Transverse colon (tissue), 4 donors: ENCODE data around the gene C2orf42. TPM values are rescaled to one million over a fixed set of nuclear protein-coding genes. Genes with fewer than 3 reads are reported as not detected.
"Not testable (repeated sequence)": the region's sequence is repeated elsewhere in the genome, so short reads cannot be mapped to it uniquely, and the experiment has no call there.

ENCODE experiments used
- DNase-seq: peaks from one replicate; pipeline ENCODE4 v3.0.0-alpha.2; 2019
- H3K27ac ChIP-seq, 4 donors: fragments of 200-600 bp; sonication (generic); 2 replicates each; pipeline ENCODE4 v1.5.1; 2016 to 2018; ENCODE audit warnings: inconsistent platforms in 4 of 4
- H3K27me3 ChIP-seq: fragments of 200-600 bp; sonication (generic); 2 replicates; pipeline ENCODE4 v1.5.1; 2017; ENCODE audit warnings: inconsistent platforms
- H3K36me3 ChIP-seq, 4 donors: fragments of 200-600 bp; sonication (generic); 2 replicates each; pipeline ENCODE4 v1.5.1; 2017 to 2019; ENCODE audit warnings: inconsistent platforms in 4 of 4
- H3K4me1 ChIP-seq, 4 donors: fragments of 200-600 bp; sonication (generic); 2 replicates each; pipeline ENCODE4 v1.5.1; 2017 to 2020; ENCODE audit warnings: inconsistent platforms in 4 of 4
- H3K4me3 ChIP-seq, 4 donors: fragments of 200-600 bp; sonication (generic); 1 replicate in 1 of 4; 2 replicates in 3 of 4; pipeline versions ENCODE4 v1.5.1 to v1.6.1; 2017 to 2019; ENCODE audit warnings: inconsistent platforms in 4 of 4
- H3K9me3 ChIP-seq, 2 donors: fragments of 200-600 bp; sonication (generic); 2 replicates each; pipeline ENCODE4 v1.5.1; 2017 to 2019; ENCODE audit warnings: inconsistent platforms in 2 of 2
- EP300 ChIP-seq: sonication (generic); formaldehyde crosslinking; IDR thresholded peaks from one replicate; pipeline ENCODE4 v1.6.1; 2017; ENCODE audit warnings: antibody characterized with exemption, low read depth
- POLR2A ChIP-seq: fragments of 450-650 bp; IDR thresholded peaks from one replicate; pipeline ENCODE4 v1.6.1; 2016; ENCODE audit warnings: antibody characterized with exemption, mild to moderate bottlenecking, moderate library complexity
- POLR2AphosphoS5 ChIP-seq, 3 donors: sonication (generic); formaldehyde crosslinking; IDR thresholded peaks; one replicate each; pipeline ENCODE4 v1.6.1; 2016; ENCODE audit warnings: antibody characterized with exemption in 3 of 3
- WGBS, 2 donors: methylation state at CpG; one replicate each; pipeline ENCODE4 v1.1.5; 2018; ENCODE audit warnings: low coverage in 1 of 2; 5-methylcytosine and 5-hydroxymethylcytosine counted together
- in situ Hi-C, 4 donors: fragments of 200-750 bp; cut with MboI; loops; one replicate each; pipeline versions ENCODE4 v1.15.0 to v1.15.1; 2017; ENCODE audit warnings: low sequenced_read_pairs in 3 of 4, low pct_ligation_motif_present in 1 of 4, low pct_unique_long_range_greater_than_20kb in 1 of 4
- intact Hi-C: fragments of 100-400 bp; cut with DNase I; formaldehyde crosslinking; loops from one replicate; pipeline ENCODE4 v1.15.1; 2023; ENCODE audit warnings: low total_unique reads
- total RNA-seq, 4 donors: library from RNA; depleted of rRNA; stranded (reverse); fragments of >200 nt; gene quantifications; one replicate each; pipeline ENCODE4 v1.1.0, GENCODE V29; 2016
- TF ChIP-seq, protein P1 (sequence below), 5 experiments: fragments of 200-600 bp in 3 of 5; fragments of 450-650 bp in 2 of 5; sonication (generic) in 3 of 5; IDR thresholded peaks; 1 replicate in 2 of 5; 2 replicates in 3 of 5; pipeline ENCODE4 v1.5.1; 2016 to 2017; ENCODE audit warnings: antibody characterized with exemption in 5 of 5, inconsistent platforms in 3 of 5, mild to moderate bottlenecking in 2 of 5, moderate library complexity in 1 of 5

Gene C2orf42
- total RNA-seq, 4 donors from 2014 or later, result 2.2 to 14.0 (median 11.1) TPM

DNA sequence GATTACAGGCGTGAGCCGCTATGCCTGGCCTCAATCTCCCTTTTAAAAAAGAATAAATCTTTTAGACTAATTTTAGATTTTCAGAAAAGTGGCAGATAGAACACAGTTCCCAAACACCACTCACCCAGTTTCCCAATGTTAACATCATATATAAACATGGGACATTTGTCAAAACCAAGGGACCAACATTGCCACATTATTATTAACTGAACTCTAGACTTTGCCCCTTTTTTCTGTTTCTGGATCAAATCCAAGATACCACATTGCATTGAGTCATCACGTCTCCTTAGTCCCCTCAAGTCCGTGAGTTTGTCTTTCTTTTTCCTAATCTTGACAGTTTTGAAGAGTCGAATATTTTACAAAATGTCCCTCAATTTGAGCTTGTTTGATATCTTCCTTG lies 2.4 kb downstream of the C2orf42 start:
- H3K36me3 ChIP-seq, result no peaks in the 10 kb centered on the region
- H3K27ac ChIP-seq, result no peak overlapping the region
- H3K4me3 ChIP-seq, result no peak overlapping the region
- H3K27me3 ChIP-seq, result no peaks in the 10 kb centered on the region
- WGBS, 2 donors, result 72 to 84% methylated on average over 5 of the region's 5 CpGs
- DNase-seq, result no peak
- no peaks in the 10 kb centered on the region for H3K9me3 ChIP-seq
- TF ChIP-seq POLR2AphosphoS5 (IDR thresholded peaks at IDR 0.05) (no peak), POLR2A (no peak), EP300 (no peak)
- TF ChIP-seq, protein P1, sequence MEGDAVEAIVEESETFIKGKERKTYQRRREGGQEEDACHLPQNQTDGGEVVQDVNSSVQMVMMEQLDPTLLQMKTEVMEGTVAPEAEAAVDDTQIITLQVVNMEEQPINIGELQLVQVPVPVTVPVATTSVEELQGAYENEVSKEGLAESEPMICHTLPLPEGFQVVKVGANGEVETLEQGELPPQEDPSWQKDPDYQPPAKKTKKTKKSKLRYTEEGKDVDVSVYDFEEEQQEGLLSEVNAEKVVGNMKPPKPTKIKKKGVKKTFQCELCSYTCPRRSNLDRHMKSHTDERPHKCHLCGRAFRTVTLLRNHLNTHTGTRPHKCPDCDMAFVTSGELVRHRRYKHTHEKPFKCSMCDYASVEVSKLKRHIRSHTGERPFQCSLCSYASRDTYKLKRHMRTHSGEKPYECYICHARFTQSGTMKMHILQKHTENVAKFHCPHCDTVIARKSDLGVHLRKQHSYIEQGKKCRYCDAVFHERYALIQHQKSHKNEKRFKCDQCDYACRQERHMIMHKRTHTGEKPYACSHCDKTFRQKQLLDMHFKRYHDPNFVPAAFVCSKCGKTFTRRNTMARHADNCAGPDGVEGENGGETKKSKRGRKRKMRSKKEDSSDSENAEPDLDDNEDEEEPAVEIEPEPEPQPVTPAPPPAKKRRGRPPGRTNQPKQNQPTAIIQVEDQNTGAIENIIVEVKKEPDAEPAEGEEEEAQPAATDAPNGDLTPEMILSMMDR (IDR thresholded peaks at IDR 0.05), result no peak
- intact Hi-C loops (no loop called here), in situ Hi-C loops (no loop called here)
- H3K4me1 ChIP-seq, result peaks cover 0 to 12% (median 4%) of the 10 kb centered on the region in 4 donors

DNA sequence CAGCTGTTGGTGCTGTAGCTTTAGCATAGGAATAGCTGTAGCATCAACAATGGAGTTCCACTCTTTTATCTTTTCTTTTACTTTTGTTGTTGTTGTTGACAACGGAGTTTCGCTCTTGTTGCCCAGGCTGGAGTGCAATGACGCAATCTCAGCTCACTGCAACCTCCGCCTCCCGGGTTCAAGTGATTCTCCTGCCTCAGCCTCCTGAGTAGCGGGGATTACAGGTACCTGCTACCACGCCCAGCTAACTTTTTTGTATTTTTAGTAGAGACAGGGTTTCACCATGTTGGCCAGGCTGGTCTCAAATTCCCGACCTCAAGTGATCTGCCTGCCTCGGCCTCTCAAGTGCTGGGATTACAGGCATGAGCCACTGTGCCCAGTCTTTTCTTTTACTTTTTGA lies 3.6 kb downstream of the C2orf42 start:
- WGBS, 2 donors, result 91 to 92% methylated on average over 9 of the region's 9 CpGs
- peaks cover 0 to 12% (median 4%) of the 10 kb centered on the region in 4 donors for H3K4me1 ChIP-seq
- H3K27ac ChIP-seq, H3K27me3 ChIP-seq, H3K4me3 ChIP-seq, in situ Hi-C loops, H3K9me3 ChIP-seq, intact Hi-C loops, DNase-seq, H3K36me3 ChIP-seq: not testable (repeated sequence)

DNA sequence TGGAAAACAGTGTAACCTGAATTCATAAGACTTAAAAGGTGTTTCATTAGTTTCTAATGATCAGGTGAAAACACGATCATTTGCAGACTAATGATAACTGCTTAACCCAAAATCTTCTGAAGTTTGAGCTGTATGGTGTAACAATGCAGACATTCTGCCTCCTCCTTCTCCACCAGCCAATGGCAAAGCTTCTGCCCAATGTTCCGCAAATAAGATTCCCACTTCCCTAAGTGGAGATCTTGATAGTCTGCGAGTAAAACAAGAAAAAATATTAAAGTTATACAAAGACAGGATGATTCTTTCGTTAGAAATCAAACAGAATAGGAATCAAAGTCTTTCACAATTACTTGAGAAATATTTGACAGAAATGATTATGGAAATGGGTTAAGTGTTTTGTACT lies 8.1 kb downstream of the C2orf42 start:
- in situ Hi-C loops (no loop called here), intact Hi-C loops (no loop called here)
- DNase-seq, result no peak
- H3K4me1 ChIP-seq, result no peaks in the 10 kb centered on the region
- H3K27me3 ChIP-seq, result no peaks in the 10 kb centered on the region
- WGBS, 2 donors, result 88 to 92% methylated on average over 4 of the region's 4 CpGs
- H3K27ac ChIP-seq, result no peak overlapping the region
- peaks cover 0 to 16% (median 3%) of the 10 kb centered on the region in 4 donors for H3K36me3 ChIP-seq
- H3K9me3 ChIP-seq, result no peaks in the 10 kb centered on the region
- TF ChIP-seq POLR2AphosphoS5 (IDR thresholded peaks at IDR 0.05) (no peak), EP300 (no peak), POLR2A (no peak)
- TF ChIP-seq, protein P1 (IDR thresholded peaks at IDR 0.05), result no peak
- no peak overlapping the region for H3K4me3 ChIP-seq

DNA sequence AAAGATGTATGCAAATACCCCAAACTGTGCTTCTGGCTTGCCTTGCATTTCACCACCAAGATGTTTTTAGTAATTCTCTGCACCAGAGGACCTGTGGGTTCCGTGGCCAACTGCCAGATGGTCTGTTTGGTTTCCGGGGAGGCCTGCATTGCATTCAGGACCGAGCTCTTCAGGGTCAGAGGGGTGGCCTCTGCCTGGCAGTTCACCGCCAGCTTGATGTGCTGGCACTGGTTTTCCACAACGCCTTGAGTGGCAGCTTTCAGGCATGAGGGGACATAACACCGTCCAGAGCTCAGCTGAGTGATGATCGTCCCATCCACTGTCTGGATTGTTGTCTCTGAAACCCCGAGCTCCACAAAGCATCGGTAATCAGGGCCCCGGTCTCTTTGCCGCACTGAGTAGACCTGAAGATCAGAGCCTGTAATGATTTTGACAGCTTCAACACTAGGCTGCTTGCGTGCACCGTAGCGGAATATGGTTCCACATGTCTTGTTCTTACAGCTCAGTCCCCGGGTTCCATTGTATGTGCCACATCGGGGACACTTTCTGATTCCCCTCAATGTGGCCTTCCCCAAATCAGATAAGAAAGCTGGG lies 9.4 kb downstream of the C2orf42 start:
- H3K4me1 ChIP-seq, result no peaks in the 10 kb centered on the region
- TF ChIP-seq POLR2AphosphoS5 (IDR thresholded peaks at IDR 0.05) (no peak), POLR2A (no peak), EP300 (no peak)
- TF ChIP-seq, protein P1 (IDR thresholded peaks at IDR 0.05), result no peak
- H3K27me3 ChIP-seq, result no peaks in the 10 kb centered on the region
- H3K4me3 ChIP-seq, result no peak overlapping the region
- DNase-seq, result peak; percentile 68
- H3K36me3 ChIP-seq, result peaks cover 0 to 25% (median 3%) of the 10 kb centered on the region in 4 donors
- intact Hi-C loops (no loop called here), in situ Hi-C loops (no loop called here)
- H3K9me3 ChIP-seq, result no peaks in the 10 kb centered on the region
- H3K27ac ChIP-seq, result peak overlapping the region in 1 of 4 donors; percentile 43
- 74 to 100% methylated on average over 1 to 16 of the region's 16 CpGs for WGBS, 2 donors

DNA sequence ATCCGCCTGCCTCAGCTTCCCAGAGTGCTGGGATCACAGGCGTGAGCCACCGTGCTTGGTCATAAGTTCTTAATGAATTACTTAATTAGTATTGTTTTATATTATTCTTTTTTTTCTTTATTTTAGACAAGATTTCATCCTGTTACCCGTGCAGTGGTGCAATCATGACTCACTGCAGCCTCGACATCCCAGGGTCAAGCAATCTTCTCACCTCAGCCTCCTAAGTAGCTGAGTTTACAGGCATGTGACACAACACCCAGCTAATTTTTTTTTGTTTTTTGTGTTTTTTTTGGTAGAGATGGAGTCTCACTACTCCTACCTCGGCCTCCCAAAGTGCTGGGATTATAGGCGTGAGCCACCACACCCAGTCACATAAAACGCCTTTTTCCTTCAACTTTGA lies 17.3 kb downstream of the C2orf42 start:
- intact Hi-C loops, result no loop called here
- DNase-seq, result no peak
- Histone ChIP-seq H3K36me3 (peaks cover 0 to 51% (median 12%) of the 10 kb centered on the region in 4 donors), H3K4me3 (no peak overlapping the region), H3K9me3 (no peaks in the 10 kb centered on the region), H3K27ac (no peak overlapping the region), H3K4me1 (no peaks in the 10 kb centered on the region), H3K27me3 (no peaks in the 10 kb centered on the region)
- TF ChIP-seq EP300 (no peak), POLR2A (no peak), POLR2AphosphoS5 (IDR thresholded peaks at IDR 0.05) (no peak)
- TF ChIP-seq, protein P1 (IDR thresholded peaks at IDR 0.05), result no peak
- 86 to 90% methylated on average over 8 of the region's 8 CpGs for WGBS, 2 donors
- in situ Hi-C loops, result no loop called here

DNA sequence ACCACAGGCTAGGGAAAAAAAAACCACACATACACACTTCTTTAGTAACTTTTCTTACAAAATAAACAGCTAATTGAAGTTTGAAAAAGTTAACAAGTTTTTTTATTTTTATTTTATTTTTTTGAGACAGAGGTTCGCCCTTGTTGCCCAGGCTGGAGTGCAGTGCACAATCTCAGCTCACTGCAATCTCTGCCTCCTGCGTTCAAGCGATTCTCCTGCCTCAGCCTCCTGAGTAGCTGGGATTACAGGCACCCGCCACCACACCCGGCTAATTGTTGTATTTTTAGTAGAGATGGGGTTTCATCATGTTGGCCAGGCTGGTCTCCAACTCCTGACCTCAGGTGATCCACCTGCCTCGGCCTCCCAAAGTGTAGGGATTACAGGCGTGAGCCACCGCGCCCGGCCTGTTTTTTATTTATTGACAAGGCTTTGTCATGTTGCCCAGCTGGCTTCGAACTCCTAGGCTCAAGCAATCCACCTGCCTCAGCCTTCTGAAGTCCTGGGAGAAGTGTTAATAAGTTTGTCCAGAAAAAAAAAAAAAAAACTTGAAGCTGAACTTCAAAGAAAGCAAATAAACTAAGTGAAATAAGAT lies 21.1 kb downstream of the C2orf42 start:
- in situ Hi-C loops, H3K4me3 ChIP-seq, H3K4me1 ChIP-seq, intact Hi-C loops, H3K9me3 ChIP-seq, H3K27ac ChIP-seq, H3K27me3 ChIP-seq, DNase-seq: not testable (repeated sequence)
- 94 to 95% methylated on average over 6 to 11 of the region's 11 CpGs for WGBS, 2 donors
- peaks cover 0 to 28% (median 13%) of the 10 kb centered on the region in 4 donors for H3K36me3 ChIP-seq
